Pulmonary artery endothelial cell (primary cell): Measurements from ENCODE around the gene CHMP2A. TPM values are rescaled to one million over a fixed set of nuclear protein-coding genes. Genes with fewer than 3 reads are reported as not detected.

ENCODE experiments used
- DNase-seq: peaks from one replicate; pipeline ENCODE4 v3.0.0-alpha.2; 2011; ENCODE audit warnings: low read depth, low spot score
- total RNA-seq: library from RNA; depleted of rRNA; stranded (reverse); fragments of >200 nt; gene quantifications from 2 replicates; pipeline ENCODE4 v1.2.3, GENCODE V29; 2014

The CHMP2A gene
- total RNA-seq, 1 donor from 2014 or later: 145 TPM

DNA sequence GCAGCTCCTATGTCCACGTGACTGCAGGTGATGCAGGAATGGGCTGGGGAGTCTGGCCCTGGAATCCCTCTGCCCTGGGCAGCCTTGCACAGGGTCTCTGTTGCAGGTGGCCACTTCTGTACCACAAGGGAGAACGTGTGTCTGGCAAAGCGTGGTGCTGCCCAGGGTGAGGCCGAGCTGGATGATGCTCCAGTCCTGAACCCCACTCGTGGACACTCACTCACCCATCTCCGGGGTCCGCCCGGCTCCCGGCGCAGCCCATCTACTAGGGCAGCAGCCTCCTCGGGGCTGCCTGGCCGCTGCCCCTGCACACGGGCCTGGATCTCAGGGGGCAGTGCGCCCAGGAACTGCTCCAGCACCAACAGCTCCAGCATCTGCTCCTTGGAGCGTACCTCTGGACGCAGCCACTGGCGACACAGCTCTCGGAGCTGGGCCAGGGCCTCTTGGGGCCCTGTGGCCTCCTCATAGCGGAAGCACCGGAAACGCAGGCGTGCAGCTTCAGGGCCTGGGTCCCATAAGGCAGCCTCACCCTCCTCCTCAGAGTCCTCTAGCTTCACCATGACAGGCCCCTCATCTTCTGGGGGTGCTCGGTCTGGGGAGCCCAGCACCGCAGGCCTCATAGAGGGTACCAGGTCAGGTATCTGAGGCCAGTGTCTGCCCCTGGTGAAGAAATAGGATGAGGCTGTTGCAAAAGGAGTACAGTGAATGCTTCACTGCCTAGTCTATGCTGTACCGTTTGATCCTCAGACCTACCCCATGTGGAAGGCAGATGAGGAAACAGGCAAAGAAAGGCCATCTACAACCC lies 16.1 kb upstream of the CHMP2A start:
- DNase-seq: no peak

DNA sequence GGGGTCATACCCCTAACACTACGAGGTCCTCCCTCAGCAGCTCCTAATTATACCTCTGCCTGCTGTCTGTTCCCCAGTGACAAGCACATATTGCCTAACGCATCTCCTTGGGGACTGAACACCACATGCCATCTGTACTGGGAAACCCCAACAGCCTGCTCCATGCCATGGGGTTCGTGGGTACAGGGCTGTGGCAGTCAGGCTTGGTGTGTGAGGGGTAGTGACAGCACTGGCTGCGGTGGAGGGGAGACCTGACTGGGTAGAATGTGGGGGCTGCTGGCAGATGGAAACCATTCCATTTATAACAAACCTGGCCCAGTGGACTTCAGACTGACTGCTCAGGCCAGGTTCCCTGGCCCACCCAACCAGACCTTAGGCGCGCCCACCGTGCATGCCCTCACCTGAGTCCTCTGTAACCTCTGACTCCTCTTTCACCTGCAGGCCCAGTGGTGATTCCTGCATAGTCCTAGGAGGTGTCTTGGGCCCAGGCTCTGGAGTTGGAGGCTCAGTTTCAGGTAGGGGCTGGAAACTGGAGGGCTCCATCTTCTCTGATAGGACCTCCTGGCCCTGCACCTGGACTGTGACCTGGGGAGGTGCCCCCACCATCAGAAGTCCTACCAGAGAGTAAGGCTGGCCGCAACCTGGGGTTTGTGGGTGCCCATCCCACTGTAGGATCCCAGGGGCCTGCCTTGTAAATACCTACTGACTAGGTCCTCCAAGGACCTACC lies 15.2 kb upstream of the CHMP2A start:
- no peak for DNase-seq

DNA sequence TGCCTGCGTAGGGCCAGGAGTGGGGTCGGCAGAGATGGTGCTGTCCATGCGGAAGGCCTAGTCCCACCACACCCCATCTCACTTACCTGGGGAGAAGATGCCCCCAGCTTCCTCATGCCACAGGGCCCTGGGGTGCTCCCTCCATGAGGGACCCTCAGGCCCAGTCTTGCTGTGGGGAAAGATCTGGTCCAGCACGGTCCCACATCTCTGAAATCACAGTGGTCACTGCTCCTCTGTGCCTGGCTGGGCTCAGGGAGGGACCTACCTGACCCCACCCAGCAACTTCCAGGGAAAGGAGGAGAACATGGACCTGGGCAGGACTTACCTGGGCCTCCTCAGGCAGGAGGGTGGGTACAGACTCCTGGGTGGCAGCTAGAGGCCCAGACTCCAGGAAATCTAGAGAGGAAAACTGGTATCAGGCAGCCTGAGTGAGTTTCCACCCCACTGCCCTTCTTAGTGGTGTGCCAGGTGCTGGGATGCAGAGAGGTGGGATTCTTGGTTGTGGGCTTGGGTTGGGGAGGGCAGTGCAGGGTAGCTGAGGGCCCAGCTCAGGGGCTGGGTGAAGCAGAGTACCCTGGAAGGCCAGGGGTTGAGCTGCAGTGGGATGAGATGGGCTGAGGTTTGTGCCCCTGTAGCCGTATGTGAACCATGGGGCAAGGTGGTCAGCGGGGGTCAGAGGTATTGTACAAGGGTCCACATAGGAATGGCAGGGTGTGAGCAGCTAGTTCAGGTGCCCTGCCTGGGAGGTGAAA lies 14.5 kb upstream of the CHMP2A start:
- DNase-seq: no peak

DNA sequence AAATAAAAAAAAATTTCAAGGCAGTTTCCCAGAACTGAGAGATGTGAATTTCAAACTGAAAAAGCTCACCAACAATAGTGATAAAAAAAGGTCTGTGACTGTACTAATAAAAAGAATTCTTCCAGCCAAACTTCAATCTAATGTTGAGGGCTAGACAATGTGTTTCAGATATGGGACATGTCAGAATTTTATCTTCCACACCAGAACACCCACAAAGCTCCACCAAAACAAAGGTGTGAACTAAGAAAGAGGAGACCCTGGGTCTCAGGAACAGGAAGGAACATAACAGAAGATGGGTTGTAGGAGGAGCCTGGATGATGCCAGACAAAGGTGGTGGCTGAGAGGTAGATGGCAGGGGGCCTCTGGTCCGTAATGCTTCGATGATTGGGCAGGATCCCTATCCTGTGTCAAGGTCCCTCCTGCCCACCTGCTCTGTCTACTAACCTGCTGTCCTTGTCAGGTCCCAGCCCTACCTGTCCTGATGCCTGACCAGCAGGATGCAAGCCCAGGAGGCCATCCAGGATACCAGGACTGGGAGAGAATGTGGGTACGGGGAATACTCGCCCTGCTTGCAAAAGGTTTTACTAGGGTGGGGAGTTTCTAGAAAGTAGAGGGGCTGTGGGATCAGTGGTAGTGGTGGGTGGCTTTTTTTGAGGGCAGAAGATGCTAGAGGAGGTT lies 13.7 kb upstream of the CHMP2A start:
- DNase-seq: no peak

DNA sequence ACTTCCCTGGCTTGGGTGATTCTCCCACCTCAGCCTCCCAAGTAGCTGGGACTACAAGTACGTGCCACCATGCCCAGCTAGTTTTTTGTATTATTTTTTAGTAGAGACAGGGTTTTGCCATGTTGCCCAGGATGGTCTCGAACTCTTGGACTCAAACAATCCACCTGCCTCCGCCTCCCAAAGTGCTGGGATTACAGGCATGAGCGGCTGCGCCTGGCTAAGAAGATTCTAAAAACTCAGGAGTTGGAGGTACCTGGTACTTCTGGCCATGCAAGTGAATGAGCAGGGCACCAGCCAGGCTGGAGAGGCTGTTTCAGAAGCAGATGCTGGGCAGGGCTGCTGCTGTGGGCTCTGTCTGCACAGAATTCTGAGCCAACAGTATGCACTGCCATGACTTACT lies 12.1 kb upstream of the CHMP2A start:
- no peak for DNase-seq

DNA sequence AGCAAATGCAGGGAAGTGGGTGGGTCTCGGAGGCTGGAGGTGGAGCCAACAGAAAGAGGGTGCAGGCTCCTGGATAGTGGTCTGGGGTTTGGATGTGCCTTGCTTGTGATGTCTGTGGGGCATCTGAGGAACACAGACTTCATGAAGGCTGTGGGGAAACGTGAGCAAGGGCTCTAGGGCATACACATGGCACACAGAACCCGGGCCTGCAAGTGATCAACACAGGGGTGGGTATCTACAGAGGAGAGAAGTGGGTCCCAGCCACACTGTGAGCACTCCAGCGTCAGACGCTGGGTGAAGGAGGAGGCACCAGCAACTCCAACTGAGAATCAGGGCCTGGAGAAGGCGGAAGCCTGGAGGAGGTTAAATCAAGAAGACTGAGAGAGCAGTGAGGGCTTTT lies 8.9 kb upstream of the CHMP2A start:
- DNase-seq: no peak

DNA sequence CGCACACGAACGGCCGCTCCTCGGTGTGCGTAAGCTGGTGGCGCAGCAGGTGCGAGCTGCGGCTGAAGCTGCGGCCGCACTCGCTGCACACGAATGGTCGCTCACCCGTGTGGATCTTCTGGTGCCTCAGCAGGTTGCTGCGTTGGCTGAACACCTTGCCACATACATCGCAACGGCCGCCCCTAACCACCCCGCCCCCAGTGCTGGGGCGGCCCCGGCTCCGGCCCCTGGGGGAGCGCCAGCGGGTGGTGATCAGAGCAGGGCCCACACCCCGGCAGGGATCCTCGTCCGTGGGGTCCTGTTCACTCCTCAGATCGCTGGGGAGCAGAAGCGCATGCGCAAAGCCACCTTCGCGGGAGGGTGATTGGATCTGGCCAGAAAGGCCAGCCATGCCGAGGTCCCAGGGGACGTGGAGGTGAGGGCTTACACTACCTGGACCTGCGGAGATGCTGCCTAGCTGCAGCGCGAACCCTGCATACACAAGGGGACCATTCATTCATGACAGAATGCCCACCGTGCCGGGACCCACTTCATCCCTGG lies 8.2 kb upstream of the CHMP2A start:
- no peak for DNase-seq

DNA sequence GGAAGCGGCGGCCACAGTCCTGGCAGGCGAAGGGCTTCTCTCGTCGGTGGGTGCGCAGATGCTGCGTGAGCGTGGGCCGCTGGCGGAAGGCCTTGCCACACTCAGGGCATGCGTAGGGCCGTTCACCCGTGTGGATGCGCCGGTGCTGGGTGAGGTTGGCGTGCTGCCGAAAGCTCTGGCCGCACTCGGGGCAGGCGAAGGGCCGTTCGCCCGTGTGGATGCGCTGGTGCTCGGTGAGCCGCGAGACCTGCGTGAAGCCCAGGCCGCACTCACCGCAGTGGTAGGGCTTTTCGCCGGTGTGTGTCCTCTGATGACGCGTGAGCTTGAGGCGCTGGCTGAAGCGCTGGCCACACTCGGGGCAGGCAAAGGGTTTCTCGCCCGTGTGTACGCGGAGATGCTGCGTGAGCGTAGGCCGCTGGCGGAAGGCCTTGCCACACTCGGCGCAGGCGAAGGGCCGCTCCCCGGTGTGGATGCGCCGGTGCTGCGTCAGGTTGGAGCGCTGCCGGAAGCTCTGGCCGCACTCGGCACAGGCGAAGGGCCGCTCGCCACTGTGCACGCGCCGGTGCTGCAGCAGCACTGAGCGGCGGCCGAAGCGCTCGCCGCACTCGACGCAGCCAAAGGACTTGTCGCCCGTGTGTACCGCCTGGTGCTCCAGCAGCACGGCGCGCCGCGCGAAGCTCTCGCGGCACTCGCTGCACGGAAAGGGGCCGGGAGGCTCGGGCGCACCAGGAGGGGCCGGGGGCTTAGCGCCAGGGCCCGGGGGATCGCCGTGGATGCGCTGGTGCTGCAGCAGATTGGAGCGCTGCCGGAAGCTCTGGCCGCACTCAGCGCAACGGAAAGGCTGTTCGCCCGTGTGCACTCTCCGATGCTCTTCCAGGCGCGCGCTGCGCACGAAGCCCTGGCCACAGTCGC lies 7.5 kb upstream of the CHMP2A start:
- no peak for DNase-seq

DNA sequence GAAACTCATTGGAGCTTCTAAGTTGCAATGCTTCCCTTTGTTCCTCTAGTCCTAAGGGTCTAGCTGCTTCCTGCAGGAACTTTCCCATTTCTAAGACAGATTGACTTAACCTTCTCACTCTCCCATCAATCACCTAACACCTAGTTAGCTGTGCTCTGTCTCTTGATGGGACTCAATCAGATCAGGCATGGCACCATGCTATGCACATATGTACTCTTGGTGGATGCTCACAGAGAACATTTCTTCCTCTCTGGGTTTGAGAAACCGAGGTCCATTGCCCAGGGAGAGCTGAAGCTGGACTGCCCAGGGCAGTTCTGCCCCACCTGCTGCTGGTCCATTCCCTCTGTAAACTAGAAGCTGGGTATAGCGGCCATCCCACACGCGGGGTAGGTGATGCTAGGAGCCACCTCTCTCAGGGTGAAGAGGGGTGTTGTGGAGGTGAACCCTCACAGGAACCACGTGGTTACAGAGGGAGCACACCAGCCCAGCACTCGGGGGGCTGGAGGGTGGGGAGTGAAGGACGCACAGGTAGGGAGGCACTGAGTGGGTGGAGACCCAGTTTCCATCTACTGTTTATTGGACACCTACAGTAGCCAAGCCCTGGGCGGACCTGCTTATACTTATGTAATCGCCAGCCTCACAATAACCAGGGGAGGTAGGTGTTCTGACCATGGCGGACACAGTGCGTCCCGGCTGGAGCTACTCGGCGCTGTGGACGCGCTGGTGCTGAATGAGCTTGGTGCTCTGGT lies 6.6 kb upstream of the CHMP2A start:
- DNase-seq: no peak

DNA sequence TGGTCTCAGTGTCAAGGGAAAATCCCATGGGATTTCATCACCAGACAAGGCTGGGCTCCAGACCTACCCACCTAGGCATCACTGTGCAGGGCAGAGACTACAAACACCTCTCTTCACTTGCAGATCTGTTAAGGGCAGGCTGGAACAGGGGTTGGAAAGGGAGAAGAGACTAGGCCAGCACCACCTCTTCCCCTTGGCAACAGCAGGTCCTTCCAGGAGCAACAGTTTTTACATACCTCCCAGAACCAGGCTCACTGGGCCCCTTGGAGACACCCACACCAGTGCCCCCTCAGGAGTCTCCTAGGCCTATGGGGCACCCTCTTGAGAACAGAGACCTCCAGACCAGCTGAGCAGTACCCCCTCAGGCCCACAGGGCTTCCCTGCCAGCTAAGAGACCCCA lies 6.0 kb upstream of the CHMP2A start:
- no peak for DNase-seq

DNA sequence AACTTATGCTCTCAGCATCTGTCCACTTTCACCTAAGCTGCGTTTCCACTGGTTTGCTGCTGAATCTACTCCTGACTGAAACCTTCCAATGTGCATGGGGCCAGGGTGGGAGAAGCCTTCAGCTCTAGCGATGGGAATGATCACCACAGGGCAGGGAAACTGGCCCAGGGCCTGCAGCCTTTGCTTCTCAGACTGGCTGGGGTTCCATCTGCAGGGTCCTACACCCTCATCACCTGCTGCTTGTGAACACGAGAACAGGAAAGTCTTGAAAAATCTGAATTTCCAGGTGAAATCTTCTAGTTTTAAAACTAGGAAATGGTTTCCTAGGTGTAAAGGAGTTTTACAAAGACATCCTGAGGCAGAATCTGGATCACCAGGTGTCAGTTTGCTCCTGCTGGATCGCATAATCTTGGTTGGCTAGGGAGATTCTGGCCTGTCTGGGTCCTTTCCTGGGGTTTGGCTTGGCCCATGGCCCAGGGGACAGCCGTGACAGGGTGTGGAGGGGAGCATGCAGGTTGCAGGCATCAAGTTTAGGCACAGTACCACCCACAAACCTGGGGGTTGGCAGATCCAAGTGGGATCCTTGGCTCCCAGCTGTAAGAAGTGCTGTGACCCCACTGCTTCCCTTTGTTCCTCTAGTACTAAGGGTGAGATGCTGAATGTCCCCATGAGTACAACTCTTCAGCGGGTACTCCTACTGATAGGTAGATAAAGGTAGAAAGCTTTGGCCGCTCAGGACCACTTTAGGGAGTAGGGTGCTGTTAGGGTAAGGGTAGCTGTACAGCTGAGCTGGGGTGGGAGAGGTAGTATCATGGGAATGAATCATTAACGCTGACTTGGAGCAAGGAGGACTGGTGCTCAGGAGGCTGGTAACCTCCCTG lies 5.3 kb upstream of the CHMP2A start:
- DNase-seq: no peak

DNA sequence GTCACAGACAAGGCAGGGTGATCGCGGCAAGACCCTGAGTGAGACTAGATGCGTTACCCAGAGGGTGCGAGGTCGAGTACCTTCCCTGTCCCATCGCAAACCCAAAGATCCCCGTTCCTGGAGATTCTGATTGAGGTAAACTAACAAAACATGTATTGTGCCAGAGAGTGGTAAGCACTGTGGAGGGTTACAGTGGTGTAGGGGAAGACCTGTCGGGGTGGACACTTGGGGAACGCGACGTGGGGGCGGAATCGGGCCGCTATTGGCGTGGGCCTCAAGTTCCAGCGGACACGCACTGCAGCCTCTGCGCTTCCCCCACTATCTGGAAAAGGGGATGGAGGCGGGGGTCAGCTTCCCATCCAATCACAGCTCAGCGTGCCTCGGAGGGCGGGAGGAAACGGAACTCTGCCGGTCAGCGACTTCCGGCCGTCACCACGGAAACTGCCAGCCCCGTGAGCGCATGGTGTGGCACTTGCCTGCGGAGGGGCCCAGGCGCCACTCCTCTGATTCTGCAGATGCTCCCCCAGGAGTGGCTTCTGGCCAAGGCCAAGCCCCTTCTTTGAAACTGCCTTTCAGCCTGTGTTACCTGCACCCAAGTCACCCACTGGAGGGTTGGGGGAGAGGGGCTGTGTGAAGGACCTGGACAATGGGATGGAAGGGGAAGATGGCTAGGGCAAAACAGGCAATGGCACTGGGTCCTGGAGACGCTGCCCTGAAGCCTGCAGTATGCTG lies 4.5 kb upstream of the CHMP2A start:
- peak; percentile 62 for DNase-seq

DNA sequence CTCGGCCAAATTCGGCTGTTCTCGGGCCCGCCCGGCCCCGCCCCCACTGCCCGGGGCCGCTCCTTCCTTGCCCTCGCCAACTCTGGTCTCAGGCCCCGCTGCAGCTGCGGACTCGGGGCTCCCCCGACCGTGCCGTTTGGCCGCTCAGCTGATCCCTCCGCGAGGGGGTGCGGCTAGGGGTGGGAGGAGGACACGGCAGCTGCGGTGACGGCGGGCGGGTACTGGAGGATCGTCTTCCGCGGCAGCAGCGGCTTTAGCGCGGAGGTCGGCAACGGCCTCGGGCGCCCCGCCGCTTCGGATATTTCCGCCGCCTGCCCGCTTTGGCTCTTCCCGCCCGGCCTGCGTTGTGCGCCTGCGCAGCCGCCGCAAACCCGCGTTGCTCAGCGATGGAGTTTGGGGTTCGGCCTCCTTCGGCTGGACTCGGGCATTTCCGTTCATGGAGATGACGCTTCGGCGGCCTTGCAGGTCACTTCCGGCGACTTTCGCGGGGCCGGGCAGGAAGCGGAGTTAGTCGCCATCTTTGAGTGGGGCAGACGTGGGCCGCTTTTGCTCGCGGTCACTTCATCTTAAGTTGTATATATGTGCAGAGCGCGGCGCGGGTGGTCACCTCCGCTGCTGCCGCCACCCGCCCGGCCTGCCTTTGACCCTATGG lies 3.8 kb upstream of the CHMP2A start:
- DNase-seq: peak; percentile 89

DNA sequence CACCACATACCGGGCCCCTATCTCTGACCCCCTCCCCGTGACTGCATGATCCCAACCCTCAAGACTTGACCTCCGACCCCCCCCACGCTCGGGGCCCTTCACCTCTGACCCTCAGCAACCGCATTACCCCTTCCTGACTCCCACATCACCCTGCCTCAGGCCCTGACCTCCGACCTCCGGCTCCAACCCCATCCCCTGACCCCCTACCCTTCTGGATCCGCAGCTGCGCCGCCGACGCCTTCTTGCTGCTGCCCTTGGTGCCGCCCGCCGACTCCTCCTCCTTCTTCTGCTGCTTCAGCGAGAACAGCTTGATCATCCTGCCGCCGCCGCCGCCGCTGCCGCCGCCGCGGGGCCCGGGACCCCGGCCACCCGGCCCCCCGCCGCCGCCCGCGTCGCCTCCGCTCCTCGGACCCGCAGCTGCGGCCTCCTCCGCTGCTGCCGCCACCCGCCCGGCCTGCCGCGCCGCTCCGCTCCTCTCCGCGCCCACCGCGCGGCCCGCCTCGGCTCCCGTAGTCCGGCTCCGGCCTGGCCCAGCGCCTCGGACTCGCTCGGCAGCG lies 3.2 kb upstream of the CHMP2A start, which contains the start of gene UBE2M:
TSS of gene UBE2M (minus strand) at position 546 of the 557 bp plus-strand sequence. CDS start at position 316, 230 bp downstream.
- DNase-seq: no peak

DNA sequence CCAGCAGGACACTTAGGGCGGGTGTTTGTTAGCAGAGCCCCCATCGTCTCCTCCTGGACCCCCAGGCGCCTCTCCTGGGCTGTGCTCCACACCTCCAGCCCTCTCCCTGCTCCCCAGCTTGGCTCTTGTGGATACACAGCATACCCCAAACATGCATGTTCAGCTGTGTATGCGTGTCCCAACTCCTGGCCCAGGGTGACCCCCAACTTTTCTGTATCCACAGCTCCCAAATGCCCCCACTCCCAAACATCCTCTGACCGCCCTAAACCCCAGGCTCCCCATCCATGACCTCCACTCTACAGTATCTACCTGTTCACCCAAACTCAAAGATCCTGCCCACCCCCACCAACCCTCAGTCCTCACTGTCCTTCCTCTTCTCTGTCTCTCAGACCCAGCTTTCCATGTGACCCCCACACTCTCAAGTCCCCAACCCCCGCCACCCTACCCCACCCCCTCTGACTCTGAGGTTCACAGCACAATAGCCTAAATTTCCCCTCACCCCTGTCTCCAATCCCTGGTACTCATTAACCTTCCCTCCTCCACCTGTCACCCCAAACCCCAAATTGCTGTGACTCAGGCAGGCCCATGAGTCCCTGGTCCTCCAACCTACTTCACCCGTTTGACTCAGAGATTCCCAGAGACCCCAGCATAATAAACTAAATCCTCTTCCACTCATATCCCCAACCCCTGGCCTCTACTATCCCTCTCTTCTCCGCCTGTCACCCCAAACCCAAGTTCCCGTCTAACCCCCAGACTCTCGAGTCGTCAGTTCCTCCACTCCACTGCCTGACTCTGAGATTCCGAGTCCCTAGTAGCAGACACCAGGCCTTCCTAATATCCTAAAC lies 2.5 kb upstream of the CHMP2A start:
- DNase-seq: no peak

DNA sequence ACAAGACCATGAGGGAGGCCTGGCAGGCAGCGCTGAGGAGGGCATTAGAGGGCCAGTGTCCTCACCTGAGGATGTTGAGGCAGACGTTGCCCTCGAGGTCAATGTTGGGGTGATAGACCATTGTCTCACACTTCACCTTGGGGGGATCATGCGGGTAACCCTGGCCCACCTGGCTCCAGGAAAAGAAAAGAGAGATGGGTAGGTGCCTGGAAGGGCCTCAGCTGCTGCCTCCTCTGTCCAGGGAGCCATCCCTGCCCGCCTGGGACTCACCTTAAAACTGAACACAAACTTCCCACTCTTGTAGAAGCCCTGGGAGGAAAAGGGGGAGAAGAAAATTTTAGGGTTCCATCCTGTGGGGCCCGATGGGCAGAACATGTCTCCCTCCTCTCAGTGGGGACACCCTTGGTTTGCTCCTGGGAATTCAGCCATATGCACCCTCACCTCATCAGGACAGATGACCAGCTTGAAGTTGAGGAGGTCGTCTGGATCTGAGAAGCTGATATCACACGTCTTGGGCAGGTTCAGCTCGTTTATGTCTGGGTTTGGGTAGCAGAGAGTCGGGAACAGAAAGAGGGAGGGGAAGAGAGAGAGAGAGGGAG lies 1.8 kb upstream of the CHMP2A start:
- DNase-seq: no peak
